Gastroesophageal sphincter (tissue), 3 donors: ENCODE results near the gene AWAT1.

ENCODE experiments used
- EP300 ChIP-seq: sonication (generic); formaldehyde crosslinking; IDR thresholded peaks from one replicate; pipeline ENCODE4 v1.6.1; 2017; ENCODE audit warnings: antibody characterized with exemption, mild to moderate bottlenecking
- POLR2A ChIP-seq, 2 donors: fragments of 450-650 bp; IDR thresholded peaks; one replicate each; pipeline ENCODE4 v1.6.1; 2017; ENCODE audit warnings: antibody characterized with exemption in 2 of 2, mild to moderate bottlenecking in 2 of 2, moderate library complexity in 1 of 2
- POLR2AphosphoS5 ChIP-seq: sonication (generic); formaldehyde crosslinking; IDR thresholded peaks from one replicate; pipeline ENCODE4 v1.6.1; 2017; ENCODE audit warnings: antibody characterized with exemption
- TF ChIP-seq, protein P1 (sequence below), 4 experiments: fragments of 200-600 bp in 2 of 4; fragments of 450-650 bp in 2 of 4; sonication (generic) in 1 of 4; IDR thresholded peaks; one replicate each; pipeline ENCODE4 v1.5.1; 2017 to 2019; ENCODE audit warnings: antibody characterized with exemption in 4 of 4, mild to moderate bottlenecking in 2 of 4, moderate library complexity in 2 of 4

DNA sequence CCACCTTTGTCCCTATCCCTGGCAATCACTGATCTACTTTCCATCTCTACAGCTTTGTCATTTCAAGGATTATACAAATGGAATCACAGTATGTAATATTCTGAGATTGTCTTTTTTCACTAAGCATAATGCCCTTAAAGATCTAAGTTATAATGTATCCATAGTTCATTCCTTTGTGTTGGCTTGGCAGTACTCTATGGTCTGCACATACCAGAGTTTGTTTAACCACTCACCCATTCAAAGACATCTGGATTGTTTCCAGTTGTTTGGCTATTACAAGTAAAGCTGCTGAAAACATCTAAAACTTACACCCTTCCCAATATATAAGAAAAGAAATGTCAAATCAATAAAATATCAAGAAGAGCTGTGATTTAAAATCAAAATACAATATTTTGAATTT is 26.0 kb upstream of the AWAT1 start:
- TF ChIP-seq, protein P1, sequence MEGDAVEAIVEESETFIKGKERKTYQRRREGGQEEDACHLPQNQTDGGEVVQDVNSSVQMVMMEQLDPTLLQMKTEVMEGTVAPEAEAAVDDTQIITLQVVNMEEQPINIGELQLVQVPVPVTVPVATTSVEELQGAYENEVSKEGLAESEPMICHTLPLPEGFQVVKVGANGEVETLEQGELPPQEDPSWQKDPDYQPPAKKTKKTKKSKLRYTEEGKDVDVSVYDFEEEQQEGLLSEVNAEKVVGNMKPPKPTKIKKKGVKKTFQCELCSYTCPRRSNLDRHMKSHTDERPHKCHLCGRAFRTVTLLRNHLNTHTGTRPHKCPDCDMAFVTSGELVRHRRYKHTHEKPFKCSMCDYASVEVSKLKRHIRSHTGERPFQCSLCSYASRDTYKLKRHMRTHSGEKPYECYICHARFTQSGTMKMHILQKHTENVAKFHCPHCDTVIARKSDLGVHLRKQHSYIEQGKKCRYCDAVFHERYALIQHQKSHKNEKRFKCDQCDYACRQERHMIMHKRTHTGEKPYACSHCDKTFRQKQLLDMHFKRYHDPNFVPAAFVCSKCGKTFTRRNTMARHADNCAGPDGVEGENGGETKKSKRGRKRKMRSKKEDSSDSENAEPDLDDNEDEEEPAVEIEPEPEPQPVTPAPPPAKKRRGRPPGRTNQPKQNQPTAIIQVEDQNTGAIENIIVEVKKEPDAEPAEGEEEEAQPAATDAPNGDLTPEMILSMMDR (IDR thresholded peaks at IDR 0.05) = no peak
- TF ChIP-seq POLR2A (IDR thresholded peaks at IDR 0.05) (no peak), POLR2AphosphoS5 (no peak), EP300 (no peak)
